Right ventricle myocardium superior (tissue), 1 donor: Measurements from ENCODE around the gene PRLR. TPM values are rescaled to one million over a fixed set of nuclear protein-coding genes. Genes with fewer than 3 reads are reported as not detected.
"Not testable (repeated sequence)": the region's sequence is repeated elsewhere in the genome, so short reads cannot be mapped to it uniquely, and the experiment has no call there.

Experiments used
- ATAC-seq: fragments of 200-7000 bp; cut with Tn5 transposase; one replicate; pipeline ENCODE4 v1.9.1; 2020; ENCODE audit warnings: mild to moderate bottlenecking; ENCODE audit not compliant: poor library complexity
- DNase-seq: peaks from one replicate; pipeline ENCODE4 v3.0.0-alpha.2; 2020
- intact Hi-C: fragments of 100-400 bp; cut with DNase I; formaldehyde crosslinking; loops from one replicate; pipeline ENCODE4 v1.11.2; 2022
- total RNA-seq: library from RNA; stranded (reverse); fragmentation: NEBNext Ultra II Directional; extraction: Animal tissue kit (Norgen Biotek cat#: 25700); gene quantifications from one replicate; pipeline ENCODE4 v1.2.1, GENCODE V29; 2021
- donor health status: DM: no; HTN: yes; CAD: no; lungs with severe emphysema.

Gene PRLR
- total RNA-seq, 1 donor from 2014 or later, result 0.86 TPM

GRCh38 chr5:35202319-35203111, 27.8 kb downstream of the PRLR start:
- intact Hi-C loops, result no loop called here
- peak; percentile 68 for ATAC-seq

GRCh38 chr5:35201291-35201690, 29.0 kb downstream of the PRLR start:
- no peak for DNase-seq
- intact Hi-C loops, result no loop called here
- no peak for ATAC-seq

More at GRCh38 chr5:35202319-35203111, 27.8 kb downstream of the PRLR start:
- DNase-seq, result peak; percentile 50

- ATAC-seq (no peak), DNase-seq (no peak)
- intact Hi-C loops, result no loop called here
Observed at GRCh38 chr5:35199886-35200285, 30.4 kb downstream of the PRLR start.

GRCh38 chr5:35198686-35199085, 31.6 kb downstream of the PRLR start:
- DNase-seq (no peak), ATAC-seq (no peak)
- intact Hi-C loops, result no loop called here

- ATAC-seq, result peak; percentile 66
- intact Hi-C loops, result no loop called here
- DNase-seq, result peak; percentile 71
Observed at GRCh38 chr5:35198075-35198474, 32.2 kb downstream of the PRLR start.

GRCh38 chr5:35197351-35197750, 32.9 kb downstream of the PRLR start:
- ATAC-seq (no peak), DNase-seq (no peak)
- intact Hi-C loops, result no loop called here

GRCh38 chr5:35195472-35195852, 34.8 kb downstream of the PRLR start:
- DNase-seq, result no peak
- intact Hi-C loops, result no loop called here

GRCh38 chr5:35194635-35195471, 35.4 kb downstream of the PRLR start:
- peak; percentile 20 for ATAC-seq
- DNase-seq, result no peak
- intact Hi-C loops, result no loop called here

More at GRCh38 chr5:35195472-35195852, 34.8 kb downstream of the PRLR start:
- ATAC-seq, result no peak

- ATAC-seq (no peak), DNase-seq (no peak)
- intact Hi-C loops, result no loop called here
Observed at GRCh38 chr5:35192506-35192905, 37.8 kb downstream of the PRLR start.

- DNase-seq, intact Hi-C loops, ATAC-seq: not testable (repeated sequence)
Observed at GRCh38 chr5:35189801-35190200, 40.5 kb downstream of the PRLR start.

GRCh38 chr5:35188031-35188457, 42.2 kb downstream of the PRLR start:
- ATAC-seq (no peak), DNase-seq (no peak)
- intact Hi-C loops, result no loop called here

- ATAC-seq, DNase-seq, intact Hi-C loops: not testable (repeated sequence)
Observed at GRCh38 chr5:35187621-35188020, 42.7 kb downstream of the PRLR start.

- DNase-seq (no peak), ATAC-seq (no peak)
- intact Hi-C loops, result no loop called here
Observed at GRCh38 chr5:35186749-35187148, 43.5 kb downstream of the PRLR start.

- intact Hi-C loops, result no loop called here
- no peak for ATAC-seq
- no peak for DNase-seq
Observed at GRCh38 chr5:35185518-35185917, 44.8 kb downstream of the PRLR start.

GRCh38 chr5:35183556-35183955, 46.7 kb downstream of the PRLR start:
- intact Hi-C loops, result no loop called here
- no peak for DNase-seq
- ATAC-seq, result no peak

GRCh38 chr5:35182910-35183535, 47.3 kb downstream of the PRLR start:
- intact Hi-C loops, result no loop called here
- DNase-seq (peak; percentile 49), ATAC-seq (peak; percentile 45)

GRCh38 chr5:35182486-35182885, 47.8 kb downstream of the PRLR start:
- ATAC-seq (no peak), DNase-seq (no peak)
- intact Hi-C loops, result no loop called here

- no peak for DNase-seq
- no peak for ATAC-seq
- intact Hi-C loops, result no loop called here
Observed at GRCh38 chr5:35180046-35180445, 50.2 kb downstream of the PRLR start.

- intact Hi-C loops, result no loop called here
- DNase-seq, result no peak
Observed at GRCh38 chr5:35177783-35178182, 52.5 kb downstream of the PRLR start.

More at GRCh38 chr5:35177783-35178182, 52.5 kb downstream of the PRLR start:
- no peak for ATAC-seq
